ENCODE results near the gene IQGAP2. TPM values are rescaled to one million over a fixed set of nuclear protein-coding genes. Genes with fewer than 3 reads are reported as not detected.

The IQGAP2 gene
- total and polyA plus RNA-seq, 2 of the 8 experiments (the other 6 are each of a cell fraction or from before 2014, with no cell fraction given), result 19.7 to 66.0 TPM

DNA sequence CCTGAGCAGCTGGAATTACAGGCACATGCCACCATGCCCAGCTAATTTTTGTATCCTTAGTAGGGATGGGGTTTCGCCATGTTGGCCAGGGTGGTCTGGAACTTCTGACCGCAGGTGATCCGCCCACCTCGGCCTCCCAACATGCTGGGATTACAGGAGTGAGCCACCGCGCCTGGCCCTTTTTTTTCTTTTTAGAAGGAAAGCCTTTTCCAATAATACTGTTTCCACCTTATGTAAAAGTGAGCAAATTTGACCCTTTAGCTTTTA lies 289.1 kb downstream of the IQGAP2 start:
- Histone ChIP-seq H3K4me2 (ENCODE audit: insufficient read depth in 1 of 2, low read depth in 2 of 2, low read length in 2 of 2) (no peak overlapping the region), H2AK5ac (ENCODE audit: low read depth, low read length) (no peak overlapping the region), H3K27me3 (replicated peaks in 1 of 4; ENCODE audit: control insufficient read depth in 3 of 4, extremely low read depth in 1 of 4, insufficient read depth in 3 of 4, low read length in 3 of 4) (no peaks in the 10 kb centered on the region), H3K4me3 (ENCODE audit: extremely low read depth in 1 of 4, insufficient read depth in 2 of 4, low read depth in 3 of 4, low read length in 4 of 4) (no peak overlapping the region), H2BK12ac (ENCODE audit: low read depth, low read length) (no peak overlapping the region), H3K23ac (ENCODE audit: insufficient read length) (no peak overlapping the region), H4K8ac (ENCODE audit: extremely low read depth, insufficient read depth, low read length) (no peak overlapping the region), H3K79me1 (ENCODE audit: low read depth, low read length) (no peaks in the 10 kb centered on the region), H3K4me1 (replicated peaks in 1 of 4; ENCODE audit: control insufficient read depth in 3 of 4, insufficient read depth in 4 of 4, low read length in 3 of 4) (no peaks in the 10 kb centered on the region), H2BK120ac (replicated peaks; ENCODE audit: low read depth, low read length) (no peak overlapping the region), H4K91ac (replicated peaks; ENCODE audit: insufficient read length, low read length) (no peak overlapping the region), H3K14ac (ENCODE audit: insufficient read length) (no peak overlapping the region), H3K23me2 (ENCODE audit: low read depth, low read length) (no peaks in the 10 kb centered on the region), H4K20me1 (replicated peaks in 1 of 2; ENCODE audit: control insufficient read depth in 1 of 2, insufficient read depth in 2 of 2, low read length in 2 of 2) (no peaks in the 10 kb centered on the region), H3K9me3 (ENCODE audit: insufficient read depth in 2 of 2, low read depth in 1 of 2, low read length in 1 of 2) (no peaks in the 10 kb centered on the region), H3K9ac (replicated peaks in 1 of 4; ENCODE audit: extremely low read depth in 1 of 4, low read depth in 3 of 4, low read length in 3 of 4) (no peak overlapping the region), H4K5ac (ENCODE audit: insufficient read length, low read depth, low read length) (no peak overlapping the region), H3K36me3 (ENCODE audit: control insufficient read depth in 2 of 4, insufficient read depth in 4 of 4, low read length in 3 of 4) (peaks cover 0 to 10% (median 1%) of the 10 kb centered on the region in 4 experiments; a peak in 2 of 8 replicates), H3K56ac (replicated peaks; ENCODE audit: insufficient read length, low read depth, low read length) (no peak overlapping the region), H2BK15ac (ENCODE audit: low read length) (no peak overlapping the region), H3K27ac (ENCODE audit: low read depth, low read length) (no peak overlapping the region), H2BK5ac (ENCODE audit: low read depth, low read length) (no peak overlapping the region), H3K18ac (ENCODE audit: extremely low read depth, low read length) (no peak overlapping the region), H2AFZ (ENCODE audit: low read length) (no peak overlapping the region), H3K79me2 (ENCODE audit: control insufficient read depth in 1 of 2, insufficient read depth in 2 of 2, low read length in 2 of 2) (no peaks in the 10 kb centered on the region), H3K4ac (replicated peaks; ENCODE audit: insufficient read length, low read depth, low read length) (no peak overlapping the region), H2BK20ac (ENCODE audit: low read length) (no peak overlapping the region)
- WGBS, 2 experiments (ENCODE audit: extremely low coverage in 1 of 2, insufficient coverage in 1 of 2, insufficient read length in 1 of 2, insufficient replicate concordance in 2 of 2, low coverage in 1 of 2, low lambda C conversion rate in 2 of 2, missing lambda C conversion rate in 1 of 2), result 94% methylated on average over 6 of the region's 6 CpGs; no CpG with 5 or more reads in 1 of the 2 experiments
- CTCF ChIA-PET (ENCODE audit: partially characterized antibody), result interaction anchor here (0.6 to 1.6 kb wide), 3 partner anchors 8 to 52 kb away, joined by 3 read pairs; no protein-coding TSS in a partner anchor
- no peak for DNase-seq (ENCODE audit: low read depth in 1 of 2, low spot score in 2 of 2)
- FAIRE-seq, result no peak
- POLR2A ChIA-PET (ENCODE audit: partially characterized antibody), result interaction anchor here (1.1 kb wide), 1 partner anchor 8 kb away, joined by 3 read pairs; no protein-coding TSS in a partner anchor
- TF ChIP-seq SUZ12 (IDR thresholded peaks at IDR 0.05; ENCODE audit: low read length) (no peak), E2F6 (IDR thresholded peaks at IDR 0.05) (no peak)

Measured in H1 (cell line).